C4-2B (cell line): ENCODE data around the gene DDX53.

Experiments used
- H3K27ac ChIP-seq: fragments of 450-650 bp; 2 replicates; pipeline ENCODE4 v1.5.1; 2017
- CTCF ChIP-seq: fragments of 450-650 bp; conservative IDR thresholded peaks from 2 replicates; pipeline ENCODE4 v1.5.1; 2017; ENCODE audit warnings: mild to moderate bottlenecking
- ZFX ChIP-seq: fragments of 450-650 bp; IDR thresholded peaks from 2 replicates; pipeline ENCODE4 v1.6.1; 2017

DDX53 gene

DNA sequence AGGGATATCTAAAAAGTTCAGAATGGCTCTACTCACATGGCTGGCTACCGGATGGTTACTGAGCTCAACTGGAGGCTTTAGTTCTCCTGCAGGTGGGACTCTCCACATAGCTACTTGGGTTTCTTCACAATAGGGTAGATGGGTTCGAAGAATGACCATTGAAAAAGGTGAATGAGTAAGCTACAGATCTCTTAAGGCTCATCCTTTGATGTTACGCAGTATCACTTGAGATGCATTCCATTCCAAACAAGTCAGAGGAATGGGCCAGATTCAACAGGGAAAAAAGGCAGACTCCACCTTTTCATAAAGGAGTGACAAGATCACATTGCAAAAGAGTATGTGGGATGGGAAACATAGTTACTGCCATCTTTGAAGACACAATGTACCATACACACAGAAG lies 52.6 kb downstream of the DDX53 start:
- no peak for TF ChIP-seq ZFX
- TF ChIP-seq CTCF, result no peak
- no peak overlapping the region for H3K27ac ChIP-seq
